CD14-positive monocyte (primary cell): Measurements from ENCODE around the gene GABRG3. TPM values are rescaled to one million over a fixed set of nuclear protein-coding genes. Genes with fewer than 3 reads are reported as not detected.

Source experiments
- DNase-seq, 3 donors: peaks; one replicate each; pipeline ENCODE4 v3.0.0-alpha.2; 2011 to 2022
- H2AFZ ChIP-seq: 2 replicates; pipeline ENCODE4 v1.6.0; 2012; ENCODE audit warnings: mild to moderate bottlenecking, low read depth, low read length, inconsistent platforms; ENCODE audit not compliant: insufficient read depth, poor library complexity, severe bottlenecking
- H3K27ac ChIP-seq, 2 donors: 1 replicate in 1 of 2; 2 replicates in 1 of 2; pipeline ENCODE4 v1.5.1; 2012 to 2013; ENCODE audit warnings: low read length in 2 of 2, control low read depth in 1 of 2, inconsistent platforms in 1 of 2, low read depth in 1 of 2, mild to moderate bottlenecking in 1 of 2
- H3K27me3 ChIP-seq, 2 donors: one replicate each; pipeline versions ENCODE4 v1.6.0 to v1.6.1; 2011 to 2013; ENCODE audit warnings: low read length in 2 of 2; ENCODE audit not compliant: control insufficient read depth in 2 of 2, insufficient read depth in 2 of 2
- H3K36me3 ChIP-seq, 2 donors: replicated peaks in 1 of 2; 1 replicate in 1 of 2; 2 replicates in 1 of 2; pipeline versions ENCODE4 v1.5.1 to v1.6.1; 2012 to 2013; ENCODE audit warnings: low read length in 2 of 2, control low read depth in 1 of 2, inconsistent platforms in 1 of 2, mild to moderate bottlenecking in 1 of 2; ENCODE audit not compliant: insufficient read depth in 2 of 2, control insufficient read depth in 1 of 2
- H3K4me1 ChIP-seq, 2 donors: 1 replicate in 1 of 2; 2 replicates in 1 of 2; pipeline versions ENCODE4 v1.5.1 to v1.6.1; 2012 to 2013; ENCODE audit warnings: low read length in 2 of 2, control low read depth in 1 of 2, inconsistent platforms in 1 of 2, mild to moderate bottlenecking in 1 of 2, moderate library complexity in 1 of 2; ENCODE audit not compliant: insufficient read depth in 2 of 2, control insufficient read depth in 1 of 2
- H3K4me2 ChIP-seq: replicated peaks from 2 replicates; pipeline ENCODE3; 2012; ENCODE audit warnings: low read length, moderate library complexity, mild to moderate bottlenecking; ENCODE audit not compliant: poor library complexity, severe bottlenecking; ENCODE audit errors: extremely low read depth
- H3K4me3 ChIP-seq, 3 experiments: fragments of 200-600 bp in 1 of 3; sonication (generic) in 1 of 3; replicated peaks in 1 of 3; 1 replicate in 2 of 3; 2 replicates in 1 of 3; pipeline ENCODE4 v1.5.1; 2011 to 2013; ENCODE audit warnings: low read length in 3 of 3, mild to moderate bottlenecking in 3 of 3, control low read depth in 2 of 3, low read depth in 2 of 3, inconsistent platforms in 1 of 3, moderate library complexity in 1 of 3
- H3K79me2 ChIP-seq: 2 replicates; pipeline ENCODE4 v1.6.0; 2012; ENCODE audit warnings: mild to moderate bottlenecking, control low read depth, inconsistent platforms, low read length, moderate library complexity; ENCODE audit not compliant: insufficient read depth
- H3K9ac ChIP-seq: 2 replicates; pipeline ENCODE4 v1.6.0; 2017; ENCODE audit warnings: low read length, mild to moderate bottlenecking; ENCODE audit not compliant: insufficient read depth, poor library complexity, severe bottlenecking
- H3K9me3 ChIP-seq, 2 donors: replicated peaks in 1 of 2; 1 replicate in 1 of 2; 2 replicates in 1 of 2; pipeline versions ENCODE4 v1.5.1 to v1.6.1; 2012 to 2013; ENCODE audit warnings: low read length in 2 of 2, control low read depth in 1 of 2; ENCODE audit not compliant: control insufficient read depth in 1 of 2, insufficient read depth in 1 of 2
- H4K20me1 ChIP-seq: 2 replicates; pipeline ENCODE4 v1.6.0; 2012; ENCODE audit warnings: mild to moderate bottlenecking, low read length, control low read depth, moderate library complexity; ENCODE audit not compliant: insufficient read depth
- H3K27ac Mint-ChIP-seq, 7 donors: one replicate each; pipeline ENCODE4 v1.8.0; 2020; ENCODE audit warnings: mild to moderate bottlenecking in 7 of 7, mixed read lengths in 7 of 7, moderate library complexity in 6 of 7, inconsistent platforms in 2 of 7
- H3K27me3 Mint-ChIP-seq, 3 donors: one replicate each; pipeline ENCODE4 v1.8.0; 2021 to 2022; ENCODE audit warnings: low read depth in 3 of 3, mild to moderate bottlenecking in 3 of 3, mixed read lengths in 3 of 3, moderate library complexity in 3 of 3, inconsistent platforms in 1 of 3
- H3K36me3 Mint-ChIP-seq, 2 donors: one replicate each; pipeline ENCODE4 v1.8.0; 2020; ENCODE audit warnings: mixed read lengths in 2 of 2, inconsistent platforms in 1 of 2, mild to moderate bottlenecking in 1 of 2
- H3K4me1 Mint-ChIP-seq: one replicate; pipeline ENCODE4 v1.8.0; 2020; ENCODE audit warnings: mild to moderate bottlenecking, mixed read lengths
- H3K4me3 Mint-ChIP-seq, 2 donors: one replicate each; pipeline ENCODE4 v1.8.0; 2020; ENCODE audit warnings: mild to moderate bottlenecking in 2 of 2, mixed read lengths in 2 of 2, moderate library complexity in 1 of 2
- H3K9me3 Mint-ChIP-seq, 7 donors: one replicate each; pipeline ENCODE4 v1.8.0; 2020 to 2022; ENCODE audit warnings: mixed read lengths in 7 of 7, mild to moderate bottlenecking in 6 of 7, moderate library complexity in 6 of 7, inconsistent platforms in 2 of 7
- WGBS: methylation state at CpG from one replicate; pipeline ENCODE4 v1.1.5; 2013; ENCODE audit warnings: missing lambda C conversion rate; ENCODE audit not compliant: insufficient coverage; 5-methylcytosine and 5-hydroxymethylcytosine counted together
- intact Hi-C, 2 donors: fragments of 100-400 bp; cut with micrococcal nuclease; formaldehyde crosslinking; loops; one replicate each; pipeline versions ENCODE4 v1.15.0 to v1.15.1; 2023
- polyA plus RNA-seq, 3 donors: library from polyadenylated mRNA; depleted of rRNA in 1 of 3; unstranded in 2 of 3; stranded (reverse) in 1 of 3; fragments of 300-500 nt in 2 of 3; fragments of >200 nt in 1 of 3; fragmentation: Illumina TruSeq in 2 of 3; gene quantifications; 1 replicate in 2 of 3; 2 replicates in 1 of 3; pipeline ENCODE4 v1.2.3, GENCODE V29; 2012 to 2021
- TF ChIP-seq, protein P1 (sequence below): fragments of 200-600 bp; IDR thresholded peaks from one replicate; pipeline ENCODE4 v1.8.0; 2022; ENCODE audit warnings: antibody characterized with exemption, mild to moderate bottlenecking

The GABRG3 gene
- polyA plus RNA-seq, 3 donors, result not detected

DNA sequence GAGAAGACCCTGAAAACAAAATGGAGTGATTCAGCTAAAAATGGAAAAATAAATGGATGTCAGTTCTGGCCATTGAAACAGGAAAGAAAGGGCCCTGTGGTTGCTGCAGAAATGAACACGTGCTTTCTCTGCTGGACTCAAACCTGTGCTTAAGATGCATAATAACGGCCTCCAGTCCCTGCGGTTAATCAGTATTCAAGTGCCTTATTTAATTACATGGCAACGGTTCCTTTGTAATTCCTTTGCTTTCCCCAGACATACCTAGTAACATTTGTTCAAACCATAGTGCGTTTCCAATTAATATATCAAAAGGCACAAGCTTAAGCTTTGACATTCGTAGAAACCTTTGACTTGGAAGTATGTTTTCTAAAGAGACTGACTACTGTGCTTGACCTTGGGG lies 428.3 kb downstream of the GABRG3 start:
- H3K4me2 ChIP-seq, result no peak overlapping the region
- H3K9ac ChIP-seq, result no peak overlapping the region
- H3K4me1 Mint-ChIP-seq, result no peaks in the 10 kb centered on the region
- H3K36me3 Mint-ChIP-seq, result no peaks in the 10 kb centered on the region
- DNase-seq, result no peak
- H3K27ac Mint-ChIP-seq, result no peak overlapping the region
- H3K36me3 ChIP-seq, result no peaks in the 10 kb centered on the region
- WGBS, result 63% methylated on average over 4 of the region's 6 CpGs
- no peaks in the 10 kb centered on the region for H3K27me3 Mint-ChIP-seq
- no peaks in the 10 kb centered on the region for H3K79me2 ChIP-seq
- H4K20me1 ChIP-seq, result no peaks in the 10 kb centered on the region
- TF ChIP-seq, protein P1, sequence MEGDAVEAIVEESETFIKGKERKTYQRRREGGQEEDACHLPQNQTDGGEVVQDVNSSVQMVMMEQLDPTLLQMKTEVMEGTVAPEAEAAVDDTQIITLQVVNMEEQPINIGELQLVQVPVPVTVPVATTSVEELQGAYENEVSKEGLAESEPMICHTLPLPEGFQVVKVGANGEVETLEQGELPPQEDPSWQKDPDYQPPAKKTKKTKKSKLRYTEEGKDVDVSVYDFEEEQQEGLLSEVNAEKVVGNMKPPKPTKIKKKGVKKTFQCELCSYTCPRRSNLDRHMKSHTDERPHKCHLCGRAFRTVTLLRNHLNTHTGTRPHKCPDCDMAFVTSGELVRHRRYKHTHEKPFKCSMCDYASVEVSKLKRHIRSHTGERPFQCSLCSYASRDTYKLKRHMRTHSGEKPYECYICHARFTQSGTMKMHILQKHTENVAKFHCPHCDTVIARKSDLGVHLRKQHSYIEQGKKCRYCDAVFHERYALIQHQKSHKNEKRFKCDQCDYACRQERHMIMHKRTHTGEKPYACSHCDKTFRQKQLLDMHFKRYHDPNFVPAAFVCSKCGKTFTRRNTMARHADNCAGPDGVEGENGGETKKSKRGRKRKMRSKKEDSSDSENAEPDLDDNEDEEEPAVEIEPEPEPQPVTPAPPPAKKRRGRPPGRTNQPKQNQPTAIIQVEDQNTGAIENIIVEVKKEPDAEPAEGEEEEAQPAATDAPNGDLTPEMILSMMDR, result no peak
- H2AFZ ChIP-seq, result no peak overlapping the region
- H3K9me3 Mint-ChIP-seq, result peaks cover 2 to 18% (median 8%) of the 10 kb centered on the region in 7 donors
- intact Hi-C loops, result no loop called here
- H3K4me3 Mint-ChIP-seq, result no peak overlapping the region
- H3K9me3 ChIP-seq, result peaks cover 9 to 24% of the 10 kb centered on the region in 2 donors
- H3K4me1 ChIP-seq, result no peaks in the 10 kb centered on the region
- H3K27me3 ChIP-seq, result no peaks in the 10 kb centered on the region
- H3K4me3 ChIP-seq, result no peak overlapping the region
- H3K27ac ChIP-seq, result no peak overlapping the region

DNA sequence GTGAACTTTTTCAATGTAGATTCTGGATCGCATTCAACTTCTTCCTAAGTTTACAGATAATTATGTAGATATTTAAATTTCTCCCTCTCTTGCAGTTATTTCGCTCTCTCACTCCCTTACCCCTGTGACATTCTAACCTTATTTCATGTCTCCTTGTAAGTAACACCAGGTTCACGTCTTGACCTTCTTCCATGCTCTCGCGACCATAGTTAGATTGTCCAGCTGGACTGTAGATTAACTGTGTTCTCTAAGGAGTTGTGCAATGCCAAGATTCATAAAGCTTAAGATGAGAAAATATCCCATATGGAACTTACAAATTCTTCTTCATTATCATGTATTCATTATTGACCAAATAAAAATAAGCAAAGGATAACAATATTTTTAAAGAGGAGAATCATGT lies 430.5 kb downstream of the GABRG3 start:
- intact Hi-C loops, result no loop called here
- TF ChIP-seq, protein P1, result no peak
- Histone ChIP-seq H3K79me2 (no peaks in the 10 kb centered on the region), H3K4me3 (no peak overlapping the region), H3K9me3 (peaks cover 9 to 32% of the 10 kb centered on the region in 2 donors), H2AFZ (no peak overlapping the region), H3K9ac (no peak overlapping the region), H3K4me2 (no peak overlapping the region), H3K4me1 (no peaks in the 10 kb centered on the region), H3K27ac (no peak overlapping the region), H3K36me3 (no peaks in the 10 kb centered on the region), H3K27me3 (no peaks in the 10 kb centered on the region), H4K20me1 (no peaks in the 10 kb centered on the region)
- Mint-ChIP-seq H3K4me1 (no peaks in the 10 kb centered on the region), H3K36me3 (no peaks in the 10 kb centered on the region), H3K27ac (no peak overlapping the region), H3K9me3 (peaks cover 4 to 15% (median 12%) of the 10 kb centered on the region in 7 donors), H3K27me3 (no peaks in the 10 kb centered on the region), H3K4me3 (no peak overlapping the region)
- no peak for DNase-seq
- WGBS, result no CpG with 5 or more reads among the region's 5 CpGs
